ENCODE results near the gene SH3RF3.

Gene SH3RF3

GRCh38 chr2:109460553-109461324 lies 331.7 kb downstream of the SH3RF3 start:
- no peak for TF ChIP-seq CTCF (conservative IDR thresholded peaks at IDR 0.05)

GRCh38 chr2:109463236-109463635 lies 334.2 kb downstream of the SH3RF3 start:
- no peak for TF ChIP-seq CTCF (conservative IDR thresholded peaks at IDR 0.05)
- no peak overlapping the region for H3K27ac ChIP-seq

More at GRCh38 chr2:109460553-109461324, 331.7 kb downstream of the SH3RF3 start:
- no peak overlapping the region for H3K27ac ChIP-seq

- TF ChIP-seq CTCF (conservative IDR thresholded peaks at IDR 0.05) = no peak
- no peak overlapping the region for H3K27ac ChIP-seq
Measured at GRCh38 chr2:109463891-109464290, 334.9 kb downstream of the SH3RF3 start.

GRCh38 chr2:109466674-109467575 lies 337.9 kb downstream of the SH3RF3 start:
- TF ChIP-seq CTCF (conservative IDR thresholded peaks at IDR 0.05) = no peak
- no peak overlapping the region for H3K27ac ChIP-seq

GRCh38 chr2:109467701-109468100 lies 338.7 kb downstream of the SH3RF3 start:
- no peak for TF ChIP-seq CTCF (conservative IDR thresholded peaks at IDR 0.05)
- no peak overlapping the region for H3K27ac ChIP-seq

- TF ChIP-seq CTCF (conservative IDR thresholded peaks at IDR 0.05) = no peak
- no peak overlapping the region for H3K27ac ChIP-seq
Measured at GRCh38 chr2:109468893-109469292, 339.9 kb downstream of the SH3RF3 start.

- H3K27ac ChIP-seq = no peak overlapping the region
- no peak for TF ChIP-seq CTCF (conservative IDR thresholded peaks at IDR 0.05)
Measured at GRCh38 chr2:109471658-109472057, 342.7 kb downstream of the SH3RF3 start.
